HG03196 (cell line): Measurements from ENCODE around the gene HDAC10.
A peak's percentile ranks its signal among the peaks of the same experiment; 100 is the strongest.

ENCODE experiments used
- ATAC-seq: cut with Tn5 transposase; IDR thresholded peaks from one replicate; pipeline ENCODE4 v1.9.1; 2021; ENCODE audit not compliant: unreplicated experiment

Gene HDAC10

GRCh38 chr22:50257041-50257440, 6.0 kb upstream of the HDAC10 start:
- no peak for ATAC-seq

DNA sequence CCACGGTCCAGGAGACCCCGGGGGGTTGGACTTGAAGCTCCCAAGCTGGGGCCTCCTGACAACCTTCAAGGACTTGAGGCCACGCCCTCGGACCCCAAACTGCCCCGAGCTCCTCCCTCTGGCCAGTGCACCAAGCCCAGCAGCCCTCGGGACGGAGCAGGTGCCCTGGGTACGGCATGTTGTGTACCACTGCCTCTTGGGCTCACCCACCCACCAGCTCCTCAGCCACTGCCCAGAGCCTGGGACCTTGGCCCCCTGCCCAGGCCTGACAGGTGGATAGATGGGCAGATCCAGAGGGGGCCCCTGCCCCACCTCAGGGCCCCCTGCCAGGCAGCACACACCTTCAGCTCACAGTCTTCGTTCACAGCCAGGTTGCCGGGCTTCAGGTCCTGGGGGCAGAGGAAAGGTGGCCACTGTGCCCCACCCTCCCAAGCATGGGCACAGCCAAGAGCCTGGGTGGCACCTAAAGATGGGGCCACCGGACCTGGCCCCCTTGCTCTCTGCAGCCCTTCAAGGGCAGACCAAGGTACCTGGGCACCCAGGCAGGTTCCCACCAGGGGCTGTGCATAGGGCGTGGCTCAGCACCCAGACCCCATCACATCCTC, 5.3 kb upstream of the HDAC10 start:
- ATAC-seq: no peak

DNA sequence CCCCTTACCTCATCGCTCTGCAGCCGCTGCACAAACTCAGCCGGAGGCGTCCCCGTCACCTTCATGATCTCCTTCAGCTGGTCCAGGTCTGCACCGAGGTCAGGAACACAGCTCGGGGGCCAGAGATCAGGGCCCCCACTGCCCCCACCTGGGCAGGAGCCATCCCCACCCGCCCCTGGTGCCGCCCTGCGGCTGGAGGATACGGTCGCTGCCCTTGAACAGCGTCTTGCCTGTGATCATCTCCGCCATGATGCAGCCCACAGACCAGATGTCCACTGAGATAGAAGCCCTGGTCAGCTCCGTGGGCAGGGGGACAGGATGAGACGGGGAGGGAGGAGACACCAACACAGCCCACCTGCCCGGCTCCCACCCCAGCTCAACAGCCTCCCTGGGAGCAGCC, 4.5 kb upstream of the HDAC10 start:
- ATAC-seq: no peak

GRCh38 chr22:50255099-50255498, 4.0 kb upstream of the HDAC10 start:
- no peak for ATAC-seq

GRCh38 chr22:50253941-50254340, 2.9 kb upstream of the HDAC10 start:
- ATAC-seq: no peak

DNA sequence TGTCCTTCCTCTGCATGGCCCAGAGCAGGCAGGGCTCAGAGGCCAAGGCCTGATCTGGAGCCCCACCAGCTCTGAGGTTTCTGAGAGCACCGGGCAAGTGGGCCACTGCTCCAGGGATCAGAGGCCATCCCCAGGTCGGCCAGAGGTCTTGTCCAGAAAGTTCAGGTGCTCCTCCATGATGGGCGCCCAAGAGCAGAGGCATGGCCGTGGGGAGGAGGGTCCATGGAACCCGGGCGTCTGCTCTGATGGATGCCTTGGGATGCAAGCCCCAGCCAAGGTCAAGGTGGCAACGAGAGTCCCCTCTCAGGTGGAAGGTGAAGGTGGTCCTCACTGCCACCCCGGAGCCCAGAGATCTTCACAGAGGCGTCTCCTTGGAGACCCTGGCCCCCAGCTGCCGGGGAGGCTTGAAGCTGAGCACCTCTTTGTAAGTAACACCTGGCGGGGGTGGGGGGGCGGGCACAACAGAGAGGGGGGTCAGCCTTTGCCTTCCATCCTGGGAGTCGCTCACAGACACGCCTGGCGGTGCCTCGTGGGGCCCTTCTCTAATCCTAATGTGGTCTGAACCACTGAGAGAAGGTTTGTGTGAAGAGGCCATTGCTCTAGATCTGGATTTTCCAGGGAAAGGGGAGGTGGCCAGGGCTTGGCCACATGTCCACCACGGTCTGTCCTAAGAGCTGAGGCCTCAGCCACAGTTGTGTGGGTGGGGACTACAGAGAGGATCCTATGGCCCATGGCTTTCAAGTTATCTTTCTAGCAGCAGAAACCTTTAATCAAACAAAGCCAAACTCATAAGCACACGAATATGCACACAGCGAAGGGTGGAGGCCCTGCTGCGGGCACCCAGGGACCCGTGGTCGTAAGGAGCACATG, 2.2 kb upstream of the HDAC10 start:
- ATAC-seq: no peak

DNA sequence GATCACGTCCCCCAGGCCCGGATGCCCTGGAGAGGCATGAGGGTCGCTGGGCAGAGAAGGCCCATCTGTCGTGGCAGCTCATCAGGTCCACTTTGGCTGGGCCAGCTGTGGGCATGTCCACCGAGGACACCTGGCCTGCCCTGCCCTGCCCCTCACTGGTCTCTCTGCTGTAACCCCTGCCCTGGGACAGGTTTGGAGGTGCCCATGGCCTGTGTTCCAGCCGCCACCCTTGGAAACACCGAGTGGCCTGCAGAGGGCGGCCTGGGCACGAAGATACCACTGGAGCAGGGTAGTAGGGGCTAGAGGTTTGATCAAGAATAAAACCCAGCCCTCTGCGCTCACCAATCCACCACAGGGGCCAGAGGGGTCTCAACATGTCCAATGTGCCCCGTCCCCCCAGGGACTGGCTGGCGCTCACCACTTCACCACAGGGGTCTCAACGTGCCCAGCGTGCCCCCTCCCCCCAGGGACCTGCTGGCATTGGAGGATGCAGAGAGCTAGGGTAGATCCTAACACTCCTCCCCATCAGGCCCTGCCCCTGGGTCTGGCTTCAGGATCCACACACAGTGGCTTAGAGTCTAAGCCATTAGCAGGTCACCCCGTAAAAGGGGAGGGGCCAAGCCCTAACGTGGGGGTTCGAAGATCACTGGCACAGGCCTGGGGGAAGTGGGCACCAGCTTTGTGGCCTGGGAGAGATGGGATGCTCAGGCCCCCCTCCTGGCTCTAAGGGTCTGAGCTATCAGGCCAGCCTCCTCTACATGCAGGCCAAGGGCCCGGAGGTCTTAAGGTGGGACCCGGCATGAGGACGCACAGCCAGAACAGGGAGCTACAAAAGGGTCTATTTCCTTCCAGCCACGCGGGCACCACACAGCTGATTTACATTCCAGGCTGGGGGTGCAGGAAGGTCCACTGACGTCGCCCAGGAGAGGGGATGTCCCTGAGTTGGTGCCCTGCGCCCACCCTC, 1.3 kb upstream of the HDAC10 start:
- ATAC-seq: peak; percentile 31

GRCh38 chr22:50251477-50252081, 514 bp upstream of the HDAC10 start:
- no peak for ATAC-seq

GRCh38 chr22:50250249-50250554, 863 bp downstream of the HDAC10 start:
- no peak for ATAC-seq

DNA sequence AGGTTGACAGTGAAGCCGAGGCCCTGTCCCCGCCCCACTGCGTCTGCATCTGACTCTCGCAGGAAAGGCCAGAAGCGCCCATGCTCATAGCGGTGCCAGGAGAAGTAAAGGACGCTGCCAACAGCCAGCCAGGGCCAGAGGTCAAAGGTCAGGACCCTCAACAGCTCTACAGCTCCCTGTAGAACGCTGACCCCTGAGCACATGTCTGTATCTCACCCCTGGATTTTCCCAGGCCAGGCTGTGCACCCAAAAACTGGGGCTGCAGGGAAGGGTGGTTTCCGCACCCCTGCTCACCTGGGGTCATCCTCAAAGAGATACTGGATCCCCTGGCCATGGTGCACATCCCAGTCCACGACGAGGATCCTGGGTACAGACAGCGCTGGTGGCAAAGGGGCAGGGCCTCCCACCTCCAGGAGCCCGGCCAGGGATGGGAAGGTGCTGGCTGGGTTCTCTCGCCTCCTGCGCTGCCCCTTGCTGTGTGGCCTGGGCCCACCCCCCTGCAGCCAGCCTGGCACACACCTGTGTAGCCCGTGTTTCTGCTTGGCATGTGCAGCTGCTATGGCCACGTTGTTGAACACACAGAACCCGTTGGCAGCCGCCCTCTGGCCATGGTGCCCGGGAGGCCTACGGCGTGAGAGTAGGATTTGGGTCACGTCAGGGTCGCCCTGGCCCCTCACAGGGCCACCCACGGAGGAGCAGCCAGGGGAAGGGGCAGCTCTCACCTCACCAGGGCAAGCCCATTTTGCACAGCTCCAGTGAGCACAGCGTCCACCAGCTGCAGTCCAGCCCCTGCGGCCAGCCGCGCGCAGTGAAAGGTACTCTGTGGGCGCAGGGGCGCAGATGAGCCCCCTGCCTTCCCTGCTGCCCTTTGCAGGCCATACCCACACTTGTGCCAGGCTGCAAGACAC, 1.5 kb downstream of the HDAC10 start:
- no peak for ATAC-seq

DNA sequence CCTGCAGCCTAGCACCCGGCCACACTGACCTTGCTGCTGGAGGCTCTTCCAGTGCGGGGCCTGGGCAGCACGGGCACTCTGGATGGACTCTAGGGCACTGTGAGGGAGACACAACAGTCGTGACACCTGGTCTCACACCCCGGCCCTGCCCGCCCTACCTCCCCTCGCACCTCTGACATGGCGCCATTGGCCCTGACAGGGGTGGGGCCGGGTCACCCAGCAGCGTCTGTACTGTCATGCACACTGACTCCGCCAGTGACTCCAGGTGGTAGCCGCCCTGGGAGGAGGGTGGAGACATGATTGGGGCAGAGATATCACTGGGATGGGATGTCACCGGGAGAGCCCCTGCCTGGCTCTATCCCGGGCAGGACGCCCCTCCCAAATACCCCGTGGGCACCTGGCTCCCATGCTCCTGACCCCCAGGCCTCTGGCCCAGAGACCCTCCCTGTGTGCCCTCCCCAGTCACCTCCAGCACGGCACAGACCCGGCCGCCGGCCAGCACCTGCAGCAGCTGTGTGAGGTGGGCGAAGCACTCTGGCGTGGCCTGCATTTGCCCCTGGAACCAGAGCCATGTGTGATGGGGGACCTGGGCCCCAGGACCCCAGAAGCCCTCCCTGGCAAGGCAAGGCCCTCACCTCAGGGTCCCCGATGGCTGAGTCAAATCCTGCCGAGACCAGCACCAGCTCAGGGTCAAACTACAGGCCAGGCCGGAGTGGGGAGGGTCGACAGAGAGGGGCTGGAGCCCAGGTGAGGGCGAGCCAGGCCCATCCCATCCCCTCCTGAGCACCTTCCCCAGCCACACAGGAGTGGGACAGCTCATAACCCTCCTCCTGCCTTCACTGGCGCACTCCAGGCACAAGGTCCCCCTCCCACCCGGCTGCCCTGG, 2.6 kb downstream of the HDAC10 start:
- ATAC-seq: no peak

- no peak for ATAC-seq
Measured at GRCh38 chr22:50247748-50248147, 3.3 kb downstream of the HDAC10 start.

DNA sequence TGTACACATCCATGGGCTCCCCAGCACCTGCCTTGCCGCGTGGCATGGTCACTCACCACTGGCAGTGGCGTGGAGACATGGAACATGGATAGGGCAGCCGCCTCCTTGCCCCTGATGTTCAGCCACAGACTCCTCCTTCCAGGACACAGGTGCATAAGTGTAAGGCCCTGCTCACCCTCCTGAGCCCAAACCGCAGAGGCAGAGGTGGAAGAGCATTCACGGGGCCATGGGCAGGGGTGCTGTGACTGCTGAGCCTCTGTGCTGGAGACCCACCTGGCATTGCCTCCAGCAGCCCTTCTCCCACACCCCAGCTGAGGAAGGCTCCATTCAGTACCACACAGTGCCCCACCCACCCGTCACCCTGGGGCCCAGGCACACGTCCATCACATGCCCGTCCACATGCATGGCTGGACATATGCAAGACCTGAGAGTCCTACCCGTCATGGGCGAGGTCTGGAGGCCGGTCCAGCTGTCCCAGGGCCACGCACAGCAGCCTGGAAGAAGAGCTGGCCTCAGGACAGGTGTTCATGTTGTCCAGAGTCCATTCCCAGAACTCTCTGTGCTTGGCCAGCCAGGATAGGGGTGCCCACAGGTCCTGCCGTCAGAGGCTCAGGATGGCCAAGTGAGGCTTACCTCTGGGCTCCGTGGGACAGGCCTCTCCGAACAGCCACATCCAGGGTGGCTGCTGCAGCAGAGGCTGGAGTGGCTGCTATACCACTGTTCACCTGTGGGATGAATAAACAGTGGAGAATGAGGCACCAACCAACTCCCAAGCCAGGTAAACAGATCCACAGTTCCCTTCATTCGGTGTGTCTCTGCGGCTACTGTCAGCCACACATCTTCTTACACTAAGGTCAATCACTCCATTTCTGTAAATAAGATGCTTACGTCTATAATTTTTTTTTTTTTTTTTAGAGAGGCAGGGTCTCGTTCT, 4.6 kb downstream of the HDAC10 start:
- no peak for ATAC-seq

DNA sequence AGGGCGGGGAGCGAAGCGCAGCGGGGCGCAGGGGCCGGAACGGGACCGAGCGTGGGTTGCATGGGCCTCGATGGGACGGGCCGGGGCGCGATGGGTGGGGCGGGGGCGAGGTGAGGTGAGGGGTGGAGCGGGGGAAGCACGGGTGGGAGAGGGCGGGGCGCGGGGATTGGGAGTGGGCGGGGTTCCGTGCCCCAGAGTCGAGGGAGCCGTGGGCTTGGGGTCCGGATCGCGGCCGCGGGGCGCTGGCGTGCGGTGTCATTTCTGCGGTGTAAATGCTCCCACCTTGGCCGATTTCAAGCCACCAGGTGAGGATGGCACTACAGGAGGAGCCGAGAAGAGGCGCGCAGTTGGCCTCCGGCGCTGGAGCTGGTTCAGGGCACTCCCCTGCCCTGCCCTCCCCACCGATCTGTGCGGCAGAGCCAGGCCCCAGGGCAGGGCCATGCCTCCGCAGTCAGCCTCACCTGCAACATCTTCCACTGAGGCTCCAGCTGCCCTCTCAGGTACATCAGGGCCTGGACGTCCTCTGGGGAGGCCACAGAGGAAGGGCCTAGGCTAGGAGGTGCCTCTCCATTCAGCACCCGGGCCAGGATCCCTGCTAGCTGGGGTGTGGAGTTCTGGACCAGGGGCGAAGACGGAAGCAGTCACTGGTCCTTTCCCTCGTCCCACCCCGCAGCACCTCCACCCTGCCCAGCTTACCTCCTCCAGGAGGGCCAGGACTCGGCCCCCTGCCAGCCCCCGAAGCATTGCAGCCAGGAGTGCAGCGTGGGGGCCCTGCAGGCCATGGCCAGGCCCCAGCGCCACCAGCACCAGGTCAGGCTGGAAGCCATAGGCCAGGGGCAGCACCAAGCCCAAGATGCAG, 5.6 kb downstream of the HDAC10 start:
- ATAC-seq: no peak

DNA sequence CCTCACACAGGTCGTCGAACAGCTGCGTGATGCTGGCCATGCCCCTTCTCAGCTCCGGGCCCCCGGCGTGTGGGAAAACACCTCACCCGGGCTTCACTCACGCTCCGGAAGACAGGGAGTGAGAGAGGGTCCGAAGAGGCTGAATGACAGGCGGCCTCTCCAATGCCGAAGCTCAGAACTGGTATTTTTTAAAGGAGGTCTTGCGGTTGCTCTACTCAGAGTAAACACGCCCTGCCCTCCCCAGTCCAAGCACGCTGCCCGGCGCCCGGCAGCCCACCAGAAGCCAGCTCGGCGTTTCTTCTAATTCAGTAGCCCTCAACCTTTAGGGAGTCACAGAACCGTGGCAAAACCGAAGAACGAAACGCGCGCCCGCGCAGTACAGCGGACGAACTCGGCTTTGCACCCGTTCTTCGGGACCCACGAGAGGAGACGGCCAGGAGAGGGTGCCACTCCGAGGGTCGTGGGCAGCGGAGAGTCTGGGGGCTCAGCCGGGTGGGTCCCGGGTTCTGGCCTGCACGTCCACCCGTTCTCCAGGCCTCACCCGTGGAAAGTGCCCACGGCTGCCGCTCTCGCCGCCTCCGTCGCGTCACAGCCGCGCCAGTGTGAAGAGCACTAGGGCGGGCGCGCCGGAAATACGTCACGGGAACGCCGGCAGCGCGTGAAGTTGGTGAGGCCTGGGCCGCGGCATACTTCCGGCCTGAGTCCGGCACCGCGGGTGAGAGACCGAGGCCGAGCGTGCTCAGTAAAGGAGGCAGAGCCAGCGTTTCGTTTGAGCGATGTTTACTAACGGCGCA, 6.4 kb downstream of the HDAC10 start, which contains the start of gene TUBGCP6:
TUBGCP6 (minus strand) TSS at position 604 of the 794 bp plus-strand sequence; CDS start at position 40, 564 bp downstream.
- ATAC-seq: peak; percentile 65
